Fibroblast of upper back skin (primary cell): Measurements from ENCODE around the gene ECPAS.
"Not testable (repeated sequence)": the region's sequence is repeated elsewhere in the genome, so short reads cannot be mapped to it uniquely, and the experiment has no call there.

Experiments
- DNase-seq: peaks from one replicate; pipeline ENCODE4 v3.0.0-alpha.2; 2013

Gene ECPAS, protein sequence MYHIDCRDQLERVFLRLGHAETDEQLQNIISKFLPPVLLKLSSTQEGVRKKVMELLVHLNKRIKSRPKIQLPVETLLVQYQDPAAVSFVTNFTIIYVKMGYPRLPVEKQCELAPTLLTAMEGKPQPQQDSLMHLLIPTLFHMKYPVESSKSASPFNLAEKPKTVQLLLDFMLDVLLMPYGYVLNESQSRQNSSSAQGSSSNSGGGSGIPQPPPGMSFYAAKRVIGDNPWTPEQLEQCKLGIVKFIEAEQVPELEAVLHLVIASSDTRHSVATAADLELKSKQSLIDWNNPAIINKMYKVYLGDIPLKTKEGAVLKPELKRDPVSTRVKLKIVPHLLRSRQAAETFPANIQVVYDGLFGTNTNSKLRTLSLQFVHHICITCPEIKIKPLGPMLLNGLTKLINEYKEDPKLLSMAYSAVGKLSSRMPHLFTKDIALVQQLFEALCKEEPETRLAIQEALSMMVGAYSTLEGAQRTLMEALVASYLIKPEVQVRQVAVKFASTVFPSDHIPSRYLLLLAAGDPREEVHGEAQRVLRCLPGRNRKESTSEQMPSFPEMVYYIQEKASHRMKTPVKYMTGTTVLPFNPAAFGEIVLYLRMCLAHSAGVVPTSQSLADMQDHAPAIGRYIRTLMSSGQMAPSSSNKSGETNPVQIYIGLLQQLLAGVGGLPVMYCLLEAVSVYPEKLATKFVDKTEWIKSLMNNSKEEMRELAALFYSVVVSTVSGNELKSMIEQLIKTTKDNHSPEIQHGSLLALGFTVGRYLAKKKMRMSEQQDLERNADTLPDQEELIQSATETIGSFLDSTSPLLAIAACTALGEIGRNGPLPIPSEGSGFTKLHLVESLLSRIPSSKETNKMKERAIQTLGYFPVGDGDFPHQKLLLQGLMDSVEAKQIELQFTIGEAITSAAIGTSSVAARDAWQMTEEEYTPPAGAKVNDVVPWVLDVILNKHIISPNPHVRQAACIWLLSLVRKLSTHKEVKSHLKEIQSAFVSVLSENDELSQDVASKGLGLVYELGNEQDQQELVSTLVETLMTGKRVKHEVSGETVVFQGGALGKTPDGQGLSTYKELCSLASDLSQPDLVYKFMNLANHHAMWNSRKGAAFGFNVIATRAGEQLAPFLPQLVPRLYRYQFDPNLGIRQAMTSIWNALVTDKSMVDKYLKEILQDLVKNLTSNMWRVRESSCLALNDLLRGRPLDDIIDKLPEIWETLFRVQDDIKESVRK (N-terminal part only)

DNA sequence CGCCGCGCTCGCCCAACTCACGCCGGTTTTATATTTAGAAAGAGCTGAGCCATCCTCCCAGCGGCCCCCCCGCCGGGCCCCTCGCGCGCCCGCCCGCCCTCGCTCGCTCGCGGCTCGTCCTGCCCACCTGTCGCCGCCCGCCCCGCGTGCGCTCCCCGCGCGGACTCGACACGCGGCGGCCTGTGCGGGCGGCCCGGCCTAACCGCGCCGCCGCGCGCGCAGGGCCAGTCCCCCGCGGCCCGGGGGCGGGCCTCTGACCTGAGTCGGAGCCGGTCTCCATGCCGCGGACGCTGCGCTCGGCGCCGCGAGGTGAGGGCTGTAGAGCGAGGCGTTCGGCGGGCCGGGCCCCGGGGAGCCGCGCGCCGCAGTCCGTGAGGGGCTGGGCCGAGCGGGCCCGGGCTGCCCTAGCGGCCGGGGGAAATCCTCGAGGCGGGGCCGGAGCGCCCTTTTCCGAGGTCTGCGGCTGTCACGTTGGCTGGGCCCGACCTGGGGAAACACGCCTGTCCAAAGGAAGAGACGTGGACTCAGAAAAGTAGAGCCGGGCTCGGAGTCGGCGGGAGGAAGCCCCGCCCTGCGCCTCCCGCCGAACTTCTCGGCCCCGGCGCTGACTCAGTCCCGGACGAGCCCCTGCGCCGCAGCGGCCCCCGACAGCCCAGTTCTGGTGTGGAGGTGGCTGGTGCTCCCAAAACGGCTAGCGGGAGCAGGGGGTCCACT is at the start of gene ECPAS:
Gene ECPAS (minus strand): TSS at position 526 of the 714 bp plus-strand sequence. CDS start 11,465 bp downstream, outside the sequence.
- peak; percentile 79 for DNase-seq

DNA sequence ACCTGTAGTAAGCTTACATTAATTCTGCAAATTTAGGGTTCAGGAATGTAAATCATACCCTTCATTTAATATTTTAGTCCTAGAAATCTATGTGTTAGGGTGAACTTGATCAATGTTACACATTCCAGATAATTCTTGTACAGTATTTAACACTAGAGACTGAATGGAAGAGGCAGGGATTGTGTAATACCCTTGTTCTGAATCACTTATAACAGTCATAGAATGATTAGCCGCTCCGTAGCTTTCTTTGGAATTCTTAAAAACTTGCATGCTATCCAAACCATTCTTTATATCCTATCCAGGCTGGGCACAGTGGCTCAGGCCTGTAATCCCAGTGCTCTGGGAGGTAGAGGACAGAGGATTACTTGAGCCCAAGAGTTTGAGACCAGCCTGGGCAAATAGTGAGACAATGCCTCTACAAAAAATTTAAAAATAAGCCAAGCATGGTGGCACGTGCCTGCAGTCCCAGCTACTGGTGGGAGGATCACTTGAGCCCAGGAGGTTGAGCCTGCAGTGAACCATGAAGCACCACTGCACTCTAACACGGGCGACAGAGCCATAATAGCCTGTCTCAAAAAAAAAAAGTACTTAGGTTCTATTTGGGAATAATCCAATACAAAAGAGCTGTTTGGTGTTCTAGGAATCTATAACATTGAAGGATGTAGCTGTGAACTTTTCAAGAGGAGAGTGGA is 49.1 kb upstream of the ECPAS start:
- DNase-seq: peak; percentile 16

DNA sequence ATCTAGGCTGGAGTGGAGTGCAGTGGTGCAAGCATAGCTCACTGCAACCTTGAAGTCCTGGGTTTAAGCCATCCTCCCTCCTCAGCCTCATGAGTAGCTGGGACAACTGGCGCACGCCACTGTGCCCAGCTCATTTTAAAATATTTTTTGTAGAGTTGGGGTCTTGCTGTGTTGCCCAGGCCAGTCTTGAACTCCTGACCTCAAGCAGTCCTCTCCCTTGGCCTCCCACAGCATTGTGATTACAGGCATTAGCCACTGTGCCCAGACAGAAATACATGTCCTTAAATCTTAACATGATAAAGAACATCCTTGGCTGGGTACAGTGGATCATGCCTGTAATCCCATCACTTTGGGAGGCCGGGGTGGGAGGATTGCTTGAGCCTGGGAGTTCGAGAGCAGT is 47.5 kb upstream of the ECPAS start:
- DNase-seq: no peak

DNA sequence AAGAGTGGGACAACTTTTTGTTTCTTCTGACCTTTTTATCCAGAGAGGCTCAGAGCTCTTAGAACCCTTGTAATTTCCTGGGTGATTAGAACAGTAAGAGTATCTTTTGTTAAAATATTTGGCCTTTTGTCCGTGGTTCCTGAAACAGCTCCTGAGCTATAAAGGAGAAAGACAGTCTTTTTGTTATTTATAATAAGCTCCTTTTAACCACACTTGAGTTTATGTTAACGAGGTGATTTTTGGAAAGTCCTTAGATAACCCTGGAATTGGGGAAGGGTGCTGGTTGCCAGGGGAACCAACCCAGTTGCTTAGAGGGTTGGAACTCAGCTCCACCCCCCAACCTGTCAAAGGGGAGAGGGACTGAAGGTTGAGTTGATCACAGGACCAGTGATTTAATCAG is 45.6 kb upstream of the ECPAS start:
- DNase-seq: no peak

DNA sequence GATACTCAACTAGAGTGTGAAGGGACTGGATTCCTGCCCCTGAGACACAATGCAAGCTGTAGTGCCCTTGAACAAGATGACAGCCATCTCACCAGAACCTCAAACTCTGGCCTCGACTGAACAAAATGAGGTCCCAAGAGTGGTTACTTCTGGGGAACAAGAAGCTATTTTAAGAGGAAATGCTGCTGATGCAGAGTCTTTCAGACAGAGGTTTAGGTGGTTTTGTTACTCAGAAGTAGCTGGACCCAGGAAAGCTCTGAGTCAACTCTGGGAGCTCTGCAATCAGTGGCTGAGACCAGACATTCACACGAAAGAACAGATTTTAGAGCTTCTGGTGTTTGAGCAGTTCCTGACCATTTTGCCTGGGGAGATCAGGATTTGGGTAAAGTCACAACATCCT is 43.2 kb upstream of the ECPAS start:
- DNase-seq: no peak

DNA sequence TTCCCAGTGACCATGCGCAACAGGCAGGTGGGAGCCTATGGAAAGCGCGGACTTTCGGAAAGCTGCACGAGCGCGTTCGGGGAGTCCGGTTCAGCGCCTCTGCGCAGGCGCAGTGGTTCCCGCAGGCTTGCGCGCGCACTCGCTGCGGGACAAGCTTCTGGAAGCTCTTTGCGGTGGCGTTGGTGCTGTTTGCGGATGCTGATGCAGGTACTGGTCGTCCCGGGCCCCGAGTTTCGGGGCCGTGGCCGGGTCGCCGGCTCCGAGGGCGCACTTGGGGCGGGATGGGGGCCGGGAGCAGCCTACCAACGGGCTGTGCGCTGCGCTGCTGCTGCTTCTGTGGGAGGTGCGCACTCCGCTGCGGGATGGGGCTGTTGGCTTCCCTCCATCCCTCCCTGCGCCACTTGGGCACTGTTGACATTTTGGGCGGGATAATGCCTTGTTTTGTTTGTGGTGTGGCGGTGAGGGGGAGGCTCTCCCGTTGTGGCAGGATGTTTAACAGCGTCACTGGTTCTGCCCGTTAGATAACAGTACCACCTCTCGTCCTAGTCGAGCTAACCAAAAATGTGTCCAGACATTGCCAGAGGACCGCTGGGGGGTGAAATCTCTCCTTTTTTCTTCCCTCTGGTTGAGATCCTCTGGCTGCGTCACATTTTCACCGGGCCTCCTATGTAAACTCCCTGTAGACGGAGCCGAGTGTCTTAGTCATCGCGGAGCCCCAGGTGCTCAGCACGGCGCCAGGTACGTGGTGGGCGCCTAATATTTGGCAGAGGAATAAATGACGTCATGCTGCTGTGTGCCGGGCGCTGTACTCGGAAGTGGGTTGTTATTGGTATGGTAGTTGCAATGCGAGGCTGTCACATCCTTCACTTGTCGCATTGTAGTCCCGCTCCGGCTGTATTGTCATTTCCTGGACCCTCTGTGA is 41.1 kb upstream of the ECPAS start, which contains the start of gene ZNF483:
Gene ZNF483 (plus strand): TSS at position 124 of the 922 bp plus-strand sequence. CDS start 2,217 bp downstream, outside the sequence.
- peak; percentile 68 for DNase-seq

DNA sequence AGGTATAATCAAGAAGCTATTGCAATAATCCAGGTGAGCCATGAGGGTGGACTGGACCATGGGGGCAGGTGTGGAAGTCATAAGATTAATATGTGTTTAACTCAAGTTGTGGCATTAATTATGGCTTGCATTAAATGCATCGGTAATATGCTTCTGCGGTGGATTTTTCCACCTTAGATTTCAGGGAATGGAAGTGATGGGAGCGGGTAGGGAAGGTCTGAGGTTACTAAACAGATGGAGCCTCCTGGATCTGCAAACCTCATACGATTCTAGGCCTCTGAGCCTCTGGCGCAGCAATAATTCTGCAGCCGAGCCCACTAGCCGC is 40.5 kb upstream of the ECPAS start:
- no peak for DNase-seq

DNA sequence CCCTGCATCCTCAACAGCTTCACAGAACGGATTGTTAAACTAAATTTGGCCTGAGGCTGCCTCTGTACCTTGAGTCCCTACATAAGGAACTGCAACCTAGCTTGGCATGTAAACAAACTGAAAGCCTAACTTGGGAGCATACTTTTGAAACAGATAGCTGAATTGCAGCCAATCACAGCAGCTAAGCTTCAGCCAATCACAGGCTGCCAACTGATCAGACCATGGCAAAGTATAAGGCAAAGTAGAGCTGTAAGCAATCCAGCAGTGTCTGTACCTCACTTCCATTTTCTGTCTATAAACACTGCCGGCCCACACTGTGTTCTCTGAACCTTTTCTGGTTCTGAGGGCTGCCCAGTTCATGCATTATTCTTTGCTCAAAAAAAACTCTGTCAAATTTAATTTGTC is 31.9 kb upstream of the ECPAS start:
- peak; percentile 1 for DNase-seq

DNA sequence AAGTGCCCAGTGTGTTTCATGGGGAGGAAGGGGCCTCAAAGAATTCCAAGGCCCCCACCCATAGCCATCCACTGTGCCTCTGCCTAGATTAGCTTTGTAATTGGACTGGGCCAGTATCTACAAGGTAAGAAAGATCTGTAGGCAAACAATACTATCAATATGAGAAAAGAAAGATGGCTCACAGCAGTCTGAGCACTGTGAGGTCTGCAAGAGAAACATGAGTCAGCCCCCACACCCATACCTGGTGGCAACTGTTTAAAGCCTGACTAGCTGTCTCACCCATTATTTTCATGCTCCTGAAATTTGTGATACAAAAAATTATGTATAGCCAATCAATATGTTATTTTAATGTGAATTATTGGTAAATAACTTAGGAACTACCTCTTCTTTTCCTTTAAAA is 30.8 kb upstream of the ECPAS start:
- DNase-seq: no peak

DNA sequence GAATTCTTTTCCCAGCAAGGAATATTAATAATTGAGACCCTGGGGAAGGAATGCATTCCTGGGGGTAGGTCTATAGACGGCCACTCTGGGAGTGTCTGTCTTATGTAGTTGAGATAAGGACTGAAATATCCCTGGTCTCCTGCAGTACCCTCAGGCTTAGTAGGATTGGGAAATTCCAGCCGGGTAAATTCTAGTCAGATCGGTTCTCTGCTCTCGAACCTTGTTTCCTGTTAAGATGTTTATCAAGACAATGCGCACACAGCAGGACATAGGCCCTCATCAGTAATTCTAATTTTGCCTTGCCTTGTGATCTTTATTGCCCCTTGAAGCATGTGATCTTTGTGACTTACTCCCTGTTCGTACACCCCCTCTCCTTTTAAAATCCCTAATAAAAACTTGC is 27.4 kb upstream of the ECPAS start:
- DNase-seq: not testable (repeated sequence)

DNA sequence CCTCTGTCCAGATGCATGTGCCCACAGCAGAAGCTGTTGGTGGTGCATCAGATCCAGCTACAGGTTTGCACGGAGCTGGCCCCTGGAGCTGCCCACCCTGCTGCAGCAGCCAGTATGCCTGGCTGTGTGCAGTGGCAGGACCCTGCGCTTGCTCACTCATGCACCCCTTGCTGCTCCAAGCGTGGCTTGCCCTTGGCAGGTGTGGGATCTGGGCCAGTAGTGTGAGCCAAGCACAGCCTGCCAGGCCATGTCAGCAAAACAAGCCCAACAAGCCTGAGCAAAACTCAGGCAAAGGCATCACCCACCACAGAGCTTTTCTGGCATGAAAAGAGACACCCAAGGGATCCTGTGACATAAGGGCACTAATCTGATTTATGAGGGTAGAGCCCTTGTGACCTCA is 18.3 kb upstream of the ECPAS start:
- DNase-seq: no peak

DNA sequence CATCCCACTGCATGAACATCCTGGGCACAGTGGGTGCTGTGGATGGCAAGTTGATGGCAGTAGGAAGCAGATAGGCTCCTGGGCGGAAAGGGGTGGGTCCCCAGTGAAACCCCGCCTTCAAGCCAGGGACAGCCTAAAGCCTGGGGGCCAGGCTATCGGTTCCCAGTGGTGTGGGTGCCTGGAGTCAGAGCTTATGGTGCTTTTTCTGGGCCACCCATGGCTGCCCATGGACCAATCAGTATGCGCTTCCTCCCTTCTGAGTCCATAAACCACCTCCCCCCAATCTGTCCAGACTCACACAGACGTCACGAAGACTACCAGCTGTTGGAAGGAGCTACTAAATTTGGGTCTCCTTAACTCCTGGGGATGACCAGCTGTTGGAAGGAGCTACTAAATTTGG is 17.5 kb upstream of the ECPAS start:
- DNase-seq: no peak

DNA sequence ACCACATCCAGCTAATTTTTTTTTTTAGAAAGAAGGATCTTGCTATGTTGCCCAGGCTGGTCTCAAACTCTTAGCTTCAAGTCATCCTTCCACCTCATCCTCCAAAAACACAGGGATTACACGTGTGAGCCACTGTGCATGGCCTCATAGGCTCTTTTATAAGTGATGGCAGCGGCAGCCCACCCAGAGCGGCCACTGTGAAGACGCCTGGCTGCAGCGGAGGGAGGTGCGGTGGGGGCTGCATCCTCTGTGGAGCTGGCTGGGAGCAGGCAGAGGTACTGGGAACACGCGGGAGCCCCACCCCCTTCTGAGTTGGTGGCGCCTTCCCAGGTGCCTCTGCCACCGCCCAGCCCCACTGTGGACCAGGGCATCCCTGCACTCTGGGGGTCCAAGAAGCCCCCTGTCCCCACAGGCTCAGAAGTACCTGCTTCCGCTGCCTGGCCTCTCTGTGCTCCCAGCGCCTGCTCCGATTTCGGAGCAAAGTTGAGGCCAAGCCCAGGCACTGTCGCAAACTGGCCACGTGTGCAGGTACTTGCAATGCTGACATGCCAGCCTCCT is 16.9 kb upstream of the ECPAS start:
- no peak for DNase-seq

DNA sequence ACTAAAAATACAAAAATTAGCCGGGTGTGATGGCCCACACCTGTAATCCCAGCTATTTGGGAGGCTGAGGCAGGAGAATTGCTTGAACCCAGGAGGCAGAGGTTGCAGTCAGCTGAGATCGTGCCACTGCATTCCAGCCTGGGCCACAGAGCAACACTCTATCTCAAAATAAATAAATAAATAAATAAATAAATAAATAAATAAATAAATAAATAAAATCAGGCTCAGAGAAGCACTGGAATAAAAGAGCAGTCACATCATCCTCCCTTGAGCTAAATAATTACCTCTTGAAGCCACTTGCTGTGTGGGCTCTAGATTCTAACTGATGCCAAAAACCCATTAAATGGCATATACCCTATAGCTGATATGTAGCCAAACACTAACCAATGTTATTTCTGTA is 13.0 kb upstream of the ECPAS start:
- not testable (repeated sequence) for DNase-seq

DNA sequence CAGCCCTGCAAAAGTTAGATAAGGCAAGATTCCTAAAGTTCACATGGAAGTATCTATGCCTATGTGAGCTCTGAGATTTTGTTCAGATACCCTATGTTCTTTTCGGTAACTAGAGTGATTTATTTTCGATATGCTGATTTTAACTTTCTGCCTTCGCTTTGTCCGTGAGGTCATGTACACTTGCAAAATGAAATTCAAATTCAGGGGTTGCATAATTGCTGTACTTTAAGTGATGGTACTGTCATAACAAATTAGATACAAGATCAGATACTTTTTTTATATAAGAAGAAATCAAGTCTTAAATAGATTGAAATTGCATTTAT is 350 bp upstream of the ECPAS start:
- DNase-seq: no peak

DNA sequence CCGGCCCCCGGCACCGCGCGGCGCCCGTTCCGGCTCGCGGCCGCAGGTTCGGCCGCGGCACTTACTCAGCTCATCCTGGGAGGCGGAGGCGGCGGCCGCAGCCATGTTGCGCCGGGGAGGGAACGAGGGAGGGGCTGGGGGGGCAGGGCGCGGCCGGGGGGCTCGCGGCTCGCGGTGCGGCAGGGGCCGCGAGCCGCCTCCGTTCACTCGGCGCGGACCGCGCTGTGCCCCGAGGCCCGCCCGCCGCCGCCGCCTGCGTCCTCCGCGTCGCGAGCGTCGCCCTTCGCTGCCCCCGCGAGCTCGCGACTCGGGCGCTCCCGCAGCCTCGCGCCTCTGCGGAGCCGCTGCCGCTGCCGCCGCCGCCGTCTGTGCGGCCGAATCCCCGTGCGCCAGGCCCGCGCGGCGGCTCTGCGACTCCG is 735 bp downstream of the ECPAS start:
- DNase-seq: peak; percentile 45

DNA sequence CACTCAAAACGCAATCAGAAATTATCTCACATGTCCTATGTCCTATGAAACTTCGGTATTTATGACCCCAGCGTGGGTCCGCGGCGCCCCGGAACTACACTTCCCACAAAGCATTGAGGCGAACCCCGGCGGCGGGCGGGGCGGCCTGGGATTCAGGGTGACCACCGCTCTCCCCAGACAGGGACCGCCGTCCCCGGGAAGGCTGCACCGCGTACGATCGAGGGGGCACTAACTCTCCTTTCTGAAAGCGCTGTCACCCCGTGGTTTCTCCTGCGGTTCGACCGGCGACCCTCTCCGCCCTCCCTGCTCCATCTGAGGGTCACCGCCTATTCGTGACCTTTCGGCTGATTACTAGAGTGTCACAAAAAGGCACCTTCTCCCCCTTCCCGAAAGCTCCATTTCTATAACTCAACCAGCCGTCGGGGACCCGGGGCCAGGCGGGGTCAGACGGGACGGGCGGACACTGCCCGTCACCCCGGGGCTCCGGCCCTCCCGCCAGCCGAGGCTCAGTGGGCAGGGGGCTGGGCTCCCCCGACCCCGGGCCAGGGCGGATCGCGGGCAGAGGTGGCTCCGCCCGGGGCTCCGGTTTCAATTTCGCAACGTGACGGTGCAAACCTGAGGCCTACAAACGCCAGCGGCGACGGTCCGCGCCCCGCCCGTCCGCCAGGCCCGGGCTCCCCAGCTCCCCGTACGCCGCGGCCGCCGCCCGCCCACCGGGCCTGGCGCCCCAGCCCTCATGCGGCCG is 1.3 kb downstream of the ECPAS start:
- DNase-seq: peak; percentile 49

DNA sequence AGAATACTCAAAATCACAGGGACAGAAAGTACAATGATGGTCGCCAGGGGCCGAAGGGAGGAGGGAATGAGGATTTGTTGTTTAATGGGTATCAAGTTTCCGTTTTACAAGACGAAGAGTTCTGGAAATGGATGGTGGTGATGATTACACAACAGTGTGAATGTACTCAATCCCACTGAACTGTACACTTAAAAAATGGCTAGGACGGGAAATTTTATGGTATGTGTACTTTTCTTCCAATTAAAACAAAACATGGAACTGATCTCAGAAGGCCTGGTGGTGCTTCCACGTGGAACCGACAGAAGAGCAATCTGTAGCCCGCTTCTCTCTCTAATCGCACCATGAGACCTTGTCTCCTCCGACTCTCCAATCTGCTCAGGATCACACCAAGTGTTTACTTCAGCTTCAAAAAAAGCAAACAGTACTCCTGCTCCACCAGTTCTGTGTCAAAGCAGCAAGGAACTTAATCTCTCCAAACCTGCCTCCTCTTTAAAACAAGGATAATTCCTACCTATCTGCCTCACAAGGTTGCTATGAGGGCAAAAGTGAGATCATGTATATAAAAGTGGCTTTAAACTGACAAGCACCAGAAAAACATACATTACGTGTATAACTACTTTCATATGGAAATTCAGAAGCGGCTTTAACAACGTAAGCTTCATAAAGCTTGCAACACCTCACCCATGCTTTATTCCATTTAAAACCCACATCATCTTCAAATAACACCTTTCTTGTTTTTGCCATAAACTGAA is 2.1 kb downstream of the ECPAS start:
- peak; percentile 20 for DNase-seq

DNA sequence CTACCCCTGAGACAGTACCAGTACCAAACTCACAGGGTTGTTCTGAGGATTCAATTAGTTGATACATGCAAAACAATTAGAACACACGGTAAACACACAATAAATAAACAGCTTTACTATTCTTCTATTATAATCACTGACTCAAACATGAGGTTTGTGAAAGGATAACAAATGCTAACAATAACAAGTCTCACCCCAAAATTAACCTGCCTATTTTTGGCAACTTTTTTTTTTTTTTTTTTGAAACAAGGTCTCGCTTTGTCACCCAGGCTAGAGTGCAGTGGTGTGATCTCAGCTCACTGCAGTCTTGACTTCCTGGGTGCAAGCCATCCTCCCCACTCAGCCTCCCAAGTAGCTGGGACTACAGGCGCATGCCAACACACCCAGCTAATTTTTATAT is 6.5 kb downstream of the ECPAS start:
- no peak for DNase-seq
